GM18519 (cell line): ENCODE measurements around the gene SLC34A3.

Source experiments
- ATAC-seq: cut with Tn5 transposase; IDR thresholded peaks from one replicate; pipeline ENCODE4 v1.9.1; 2021; ENCODE audit warnings: mild to moderate bottlenecking, moderate library complexity; ENCODE audit not compliant: unreplicated experiment, low FRiP score

SLC34A3 gene

GRCh38 chr9:137272241-137273094 lies 41.8 kb downstream of the SLC34A3 start:
- no peak for ATAC-seq

- ATAC-seq, result no peak
Measured at GRCh38 chr9:137273095-137273490, 42.4 kb downstream of the SLC34A3 start.

GRCh38 chr9:137273611-137274320 lies 43.1 kb downstream of the SLC34A3 start:
- ATAC-seq, result no peak

- ATAC-seq, result no peak
Measured at GRCh38 chr9:137275203-137275587, 44.5 kb downstream of the SLC34A3 start.

GRCh38 chr9:137275588-137276472 lies 45.1 kb downstream of the SLC34A3 start:
- ATAC-seq, result no peak

- ATAC-seq, result no peak
Measured at GRCh38 chr9:137276473-137277328, 46.0 kb downstream of the SLC34A3 start.

GRCh38 chr9:137277329-137278041 lies 46.8 kb downstream of the SLC34A3 start, which contains the start of gene TOR4A:
Gene TOR4A (plus strand): TSS chr9:137277726. CDS start chr9:137278690, 964 bp downstream.
- ATAC-seq, result peak; percentile 39

GRCh38 chr9:137278061-137278701 lies 47.5 kb downstream of the SLC34A3 start:
- ATAC-seq, result no peak

- no peak for ATAC-seq
Measured at GRCh38 chr9:137278721-137279711, 48.3 kb downstream of the SLC34A3 start.

GRCh38 chr9:137279741-137280473 lies 49.2 kb downstream of the SLC34A3 start:
- ATAC-seq, result no peak

GRCh38 chr9:137280474-137281344 lies 50.0 kb downstream of the SLC34A3 start:
- ATAC-seq, result no peak

- no peak for ATAC-seq
Measured at GRCh38 chr9:137281345-137282116, 50.8 kb downstream of the SLC34A3 start.
